ENCODE measurements around the gene FOXD4L3.
"Not testable (repeated sequence)": the region's sequence is repeated elsewhere in the genome, so short reads cannot be mapped to it uniquely, and the experiment has no call there.

FOXD4L3 gene

DNA sequence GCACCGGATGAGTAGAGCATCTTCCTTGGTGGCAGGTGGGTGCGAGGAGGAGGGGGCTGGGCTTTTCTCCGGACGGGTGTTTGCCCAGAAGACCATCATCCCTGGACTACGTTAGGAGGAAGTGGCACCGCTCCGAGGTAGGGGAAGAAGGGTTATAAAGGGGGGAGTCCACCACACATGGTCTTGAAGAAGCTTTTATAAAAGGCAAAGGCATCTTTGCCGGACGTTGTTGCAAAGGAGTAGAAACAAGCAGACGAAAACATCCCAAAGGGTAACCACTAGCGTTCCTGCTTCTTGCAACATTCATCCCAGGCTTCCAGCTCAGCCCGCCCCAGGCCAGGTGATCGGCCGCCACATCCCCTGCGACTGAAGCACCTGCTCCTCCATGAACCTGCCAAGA lies at the start of gene FOXD4L3:
Gene FOXD4L3, plus strand, starts transcription at position 301 of the 400 bp plus-strand sequence. Its CDS starts 85 bp downstream, at position 386.
- H3K4me2 ChIP-seq; H3K9ac ChIP-seq; H3K36me3 ChIP-seq; H3K27me3 ChIP-seq; H4K20me1 ChIP-seq; H3K9me3 ChIP-seq (replicated peaks in 1 of 11); H3K4me1 ChIP-seq; H3K27ac ChIP-seq; H3K4me3 ChIP-seq: not testable (repeated sequence)

DNA sequence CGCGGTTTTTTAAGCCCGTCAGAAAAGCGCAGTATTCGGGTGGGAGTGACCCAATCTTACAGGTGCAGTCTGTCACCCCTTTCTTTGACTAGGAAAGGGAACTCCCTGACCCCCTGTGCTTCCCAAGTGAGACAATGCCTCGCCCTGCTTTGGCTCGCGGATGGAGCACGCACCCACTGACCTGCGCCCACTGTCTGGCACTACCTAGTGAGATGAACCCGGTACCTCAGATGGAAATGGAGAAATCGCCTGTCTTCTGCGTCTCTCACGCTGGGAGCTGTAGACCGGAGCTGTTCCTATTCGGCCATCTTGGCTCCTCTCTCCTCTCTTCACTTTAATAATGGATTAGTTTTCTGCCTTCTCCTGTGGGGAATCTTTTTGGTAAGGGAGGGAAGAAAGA lies 21.6 kb upstream of the FOXD4L3 start:
- not testable (repeated sequence) for H3K27ac ChIP-seq; H3K4me1 ChIP-seq; H3K9ac ChIP-seq; H3K27me3 ChIP-seq; H3K4me2 ChIP-seq; H4K20me1 ChIP-seq; H3K4me3 ChIP-seq; H3K9me3 ChIP-seq (replicated peaks in 1 of 11); H3K36me3 ChIP-seq

DNA sequence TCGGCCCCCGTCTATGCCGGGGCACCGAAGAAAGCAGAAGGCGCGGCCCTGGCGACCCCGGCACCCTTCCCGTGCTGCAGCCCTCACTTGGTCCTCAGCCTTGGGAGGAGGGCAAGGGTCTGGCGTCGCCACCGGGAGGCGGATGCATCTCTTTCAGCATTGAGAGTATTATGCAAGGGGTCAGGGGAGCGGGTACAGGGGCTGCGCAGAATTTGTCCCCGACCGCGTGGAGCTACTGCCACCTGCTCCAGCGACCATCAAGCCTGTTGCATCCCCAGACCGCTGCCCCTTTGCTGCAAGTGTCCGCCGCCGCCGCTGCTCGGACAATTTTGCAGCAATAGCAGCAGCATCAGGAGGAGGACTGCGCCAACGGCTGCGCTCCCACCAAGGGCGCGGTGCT lies 1.1 kb downstream of the FOXD4L3 start:
- not testable (repeated sequence) for H4K20me1 ChIP-seq; H3K27ac ChIP-seq; H3K4me2 ChIP-seq; H3K27me3 ChIP-seq; H3K4me3 ChIP-seq; H3K9me3 ChIP-seq (replicated peaks in 1 of 11); H3K36me3 ChIP-seq; H3K9ac ChIP-seq; H3K4me1 ChIP-seq

DNA sequence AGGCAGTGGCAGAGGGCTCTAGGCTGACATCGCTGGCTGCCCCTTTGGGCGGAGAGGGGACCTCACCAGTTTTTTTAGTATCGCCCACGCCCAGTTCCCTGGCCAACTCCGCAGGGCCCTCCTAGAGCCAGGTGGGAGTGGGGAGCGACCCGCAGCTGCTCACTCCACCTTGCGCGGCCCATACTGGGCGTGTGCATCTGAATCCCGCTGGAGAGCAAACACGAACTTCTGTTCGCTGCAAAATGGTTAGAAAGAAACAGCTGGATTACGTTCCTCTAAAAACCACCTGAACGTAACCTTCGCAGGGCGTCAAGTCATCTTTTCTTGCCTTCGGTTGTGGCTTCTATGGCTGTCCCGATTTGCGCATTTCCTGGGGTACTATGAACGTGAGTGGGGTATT lies 1.5 kb downstream of the FOXD4L3 start:
- H3K9ac ChIP-seq; H3K4me1 ChIP-seq; H3K27ac ChIP-seq; H4K20me1 ChIP-seq; H3K4me3 ChIP-seq; H3K4me2 ChIP-seq; H3K27me3 ChIP-seq; H3K9me3 ChIP-seq (replicated peaks in 1 of 11); H3K36me3 ChIP-seq: not testable (repeated sequence)

DNA sequence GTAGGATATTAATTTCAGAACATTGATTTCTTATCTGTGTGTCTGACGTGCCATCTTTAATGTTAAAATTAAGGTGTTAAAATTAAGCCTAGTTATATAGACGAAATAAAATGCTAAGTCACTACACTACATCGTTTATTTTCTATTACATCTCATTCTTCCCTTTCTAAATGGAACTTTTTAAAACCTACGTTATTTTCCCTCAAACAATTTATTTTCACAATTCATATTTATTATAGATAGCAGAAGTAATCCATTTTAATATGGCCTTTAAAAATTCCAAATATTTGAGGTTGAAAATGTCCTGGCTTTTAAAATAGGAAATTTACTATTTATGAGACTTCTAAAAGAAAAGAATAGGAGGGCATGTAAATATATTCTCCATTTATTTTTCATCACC lies 2.1 kb downstream of the FOXD4L3 start:
- not testable (repeated sequence) for H3K36me3 ChIP-seq; H3K4me2 ChIP-seq; H3K4me3 ChIP-seq; H3K9ac ChIP-seq; H4K20me1 ChIP-seq; H3K4me1 ChIP-seq; H3K27ac ChIP-seq; H3K9me3 ChIP-seq (replicated peaks in 1 of 11); H3K27me3 ChIP-seq

DNA sequence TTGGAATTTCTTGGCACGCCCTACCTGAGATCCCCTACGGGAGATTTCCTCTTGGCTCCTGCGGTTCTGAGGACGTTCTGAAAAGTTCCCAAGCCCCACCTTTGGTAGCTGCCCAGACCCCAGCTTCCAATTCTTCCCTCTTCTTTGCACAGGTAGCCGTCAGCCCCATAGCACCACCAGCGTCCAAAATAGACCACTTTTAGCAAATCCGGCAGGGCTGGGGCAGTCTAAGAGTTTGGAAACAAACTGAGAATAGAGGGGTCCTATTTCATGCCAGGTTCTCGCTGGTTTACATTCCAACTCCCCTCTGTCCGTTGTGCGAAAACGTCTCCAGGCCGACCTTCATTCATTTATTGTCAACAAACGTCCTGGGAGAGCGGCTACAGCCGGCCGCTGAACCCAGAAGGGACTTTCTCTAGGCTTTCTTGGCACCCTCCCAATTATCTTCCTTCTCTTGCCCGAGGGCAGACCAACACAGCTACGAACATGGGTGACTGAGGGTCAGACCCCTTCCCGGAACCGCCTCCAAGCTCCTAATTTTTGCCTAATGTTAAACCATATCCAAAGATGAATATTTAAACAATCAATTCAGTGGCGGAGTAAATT lies 3.1 kb downstream of the FOXD4L3 start:
- not testable (repeated sequence) for H4K20me1 ChIP-seq, H3K4me1 ChIP-seq, H3K4me2 ChIP-seq

DNA sequence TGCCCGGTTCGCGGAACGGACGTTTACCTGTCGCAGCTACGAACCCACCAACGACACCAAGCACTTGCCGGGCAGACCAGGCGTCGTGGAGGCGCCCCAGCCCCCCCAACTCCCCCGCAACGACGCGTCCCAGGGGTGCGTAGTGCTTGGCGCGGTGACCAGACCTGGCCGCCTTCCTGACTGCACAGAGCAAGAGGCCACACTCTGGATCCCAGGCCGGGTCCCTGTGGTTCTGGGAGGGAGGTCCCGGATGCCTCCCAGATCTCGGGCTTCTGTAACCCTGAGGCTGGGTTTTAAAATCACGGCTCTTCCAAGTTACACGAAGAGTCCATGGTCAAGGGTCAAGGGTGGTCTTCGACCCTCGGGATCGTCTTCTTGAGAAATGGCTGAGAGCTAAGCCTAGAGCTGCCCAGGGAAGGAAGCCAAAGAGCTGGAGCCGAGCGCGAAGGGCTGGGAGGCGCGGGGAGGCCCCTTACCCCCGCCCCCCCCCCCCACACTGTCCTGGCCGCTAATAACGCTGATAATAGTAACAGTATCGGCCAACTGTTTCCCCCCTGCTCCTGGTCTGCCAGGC lies 3.8 kb downstream of the FOXD4L3 start:
- not testable (repeated sequence) for H3K4me2 ChIP-seq; H3K27ac ChIP-seq; H3K36me3 ChIP-seq; H3K4me1 ChIP-seq; H3K4me3 ChIP-seq; H3K27me3 ChIP-seq; H3K9ac ChIP-seq; H3K9me3 ChIP-seq (replicated peaks in 1 of 11); H4K20me1 ChIP-seq

More for the DNA sequence above, 3.1 kb downstream of the FOXD4L3 start:
- not testable (repeated sequence) for H3K9me3 ChIP-seq (replicated peaks in 1 of 11); H3K9ac ChIP-seq; H3K36me3 ChIP-seq; H3K27ac ChIP-seq; H3K4me3 ChIP-seq; H3K27me3 ChIP-seq

DNA sequence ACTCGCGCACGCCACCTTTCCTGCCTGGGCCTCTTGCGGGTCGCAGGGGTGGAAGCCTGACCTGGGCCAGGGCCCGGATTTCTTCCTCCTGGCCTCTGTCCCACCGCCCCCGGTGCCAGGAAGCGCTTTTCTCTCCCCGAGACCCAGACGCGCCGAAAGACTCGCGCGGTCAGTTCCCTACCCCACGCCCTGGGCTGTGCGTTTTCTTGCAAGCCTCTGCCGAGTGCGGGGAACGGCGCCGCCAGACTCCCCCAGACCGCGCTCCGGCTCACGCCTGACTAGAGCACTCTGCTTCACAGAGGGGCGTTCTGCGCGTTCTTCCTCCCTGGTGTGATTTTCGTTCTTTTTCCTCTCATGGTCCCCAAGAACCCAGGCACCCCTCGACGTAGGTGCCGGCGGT lies 4.5 kb downstream of the FOXD4L3 start:
- not testable (repeated sequence) for H3K27ac ChIP-seq; H3K9ac ChIP-seq; H4K20me1 ChIP-seq; H3K27me3 ChIP-seq; H3K9me3 ChIP-seq (replicated peaks in 1 of 11); H3K36me3 ChIP-seq; H3K4me1 ChIP-seq; H3K4me3 ChIP-seq; H3K4me2 ChIP-seq

DNA sequence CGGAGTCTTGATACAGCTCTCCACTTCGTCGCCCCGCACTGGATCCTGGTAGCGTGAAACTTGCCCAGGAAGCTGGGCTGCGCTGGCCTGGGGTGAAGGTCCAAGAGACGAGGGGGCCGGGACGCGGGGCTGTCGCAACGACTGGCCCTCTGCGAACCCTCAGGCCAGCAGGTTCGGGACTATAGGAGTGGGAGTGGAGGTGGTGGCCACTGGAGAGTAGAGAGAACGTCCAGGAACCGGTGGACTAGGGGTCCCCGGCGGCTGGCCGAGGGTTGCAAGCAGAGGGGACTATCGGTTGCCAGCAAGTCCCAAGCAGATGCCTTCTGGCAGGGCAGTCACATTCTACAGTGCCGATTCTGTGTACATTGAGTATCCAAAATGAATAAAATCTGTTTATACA lies 5.0 kb downstream of the FOXD4L3 start:
- H3K27me3 ChIP-seq, H3K4me3 ChIP-seq: not testable (repeated sequence)

DNA sequence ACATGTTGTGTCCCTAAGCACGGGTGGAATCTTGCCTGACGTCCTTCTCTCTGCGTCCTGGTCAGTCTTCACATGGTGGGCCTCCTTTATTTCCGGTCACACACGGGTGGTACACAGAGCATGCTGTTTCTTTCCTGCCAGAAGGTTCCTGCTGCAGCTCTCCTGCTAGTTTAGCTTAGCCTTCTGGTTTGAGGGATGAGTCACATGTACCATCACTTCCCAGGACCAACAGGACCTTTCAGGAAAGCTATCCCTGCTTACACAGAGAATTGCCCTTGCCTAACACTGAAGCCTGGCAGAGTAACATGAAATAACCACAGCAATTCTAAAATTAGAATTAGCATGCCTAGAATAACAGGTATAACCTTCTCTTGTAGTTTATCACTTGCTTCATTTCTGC lies 8.5 kb downstream of the FOXD4L3 start:
- not testable (repeated sequence) for H3K4me2 ChIP-seq; H3K4me1 ChIP-seq; H3K4me3 ChIP-seq; H3K36me3 ChIP-seq; H3K27me3 ChIP-seq; H3K9me3 ChIP-seq (replicated peaks in 1 of 11); H3K27ac ChIP-seq; H4K20me1 ChIP-seq; H3K9ac ChIP-seq

More for the DNA sequence above, 5.0 kb downstream of the FOXD4L3 start:
- H4K20me1 ChIP-seq; H3K9me3 ChIP-seq (replicated peaks in 1 of 11); H3K4me2 ChIP-seq; H3K9ac ChIP-seq; H3K36me3 ChIP-seq; H3K27ac ChIP-seq; H3K4me1 ChIP-seq: not testable (repeated sequence)

DNA sequence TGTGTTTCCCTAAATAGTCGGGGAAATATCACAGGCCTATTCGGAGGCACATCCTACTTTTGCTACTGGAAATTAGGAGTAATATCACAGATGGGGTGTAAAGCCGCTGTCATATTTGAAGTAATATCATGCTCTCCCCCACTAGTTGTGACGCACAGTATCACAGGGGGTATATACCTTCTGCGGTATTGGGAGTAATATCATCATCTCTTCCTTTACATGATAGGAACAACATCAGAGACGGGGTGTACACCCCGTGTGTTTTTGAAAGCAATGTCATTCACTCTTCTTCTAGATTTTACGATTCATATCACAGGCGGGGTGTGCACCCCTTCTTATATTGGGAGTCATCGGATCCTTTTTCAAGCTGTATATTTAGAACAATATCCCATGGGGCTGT lies 15.5 kb downstream of the FOXD4L3 start:
- H3K4me1 ChIP-seq, H3K36me3 ChIP-seq, H3K4me2 ChIP-seq: not testable (repeated sequence)

DNA sequence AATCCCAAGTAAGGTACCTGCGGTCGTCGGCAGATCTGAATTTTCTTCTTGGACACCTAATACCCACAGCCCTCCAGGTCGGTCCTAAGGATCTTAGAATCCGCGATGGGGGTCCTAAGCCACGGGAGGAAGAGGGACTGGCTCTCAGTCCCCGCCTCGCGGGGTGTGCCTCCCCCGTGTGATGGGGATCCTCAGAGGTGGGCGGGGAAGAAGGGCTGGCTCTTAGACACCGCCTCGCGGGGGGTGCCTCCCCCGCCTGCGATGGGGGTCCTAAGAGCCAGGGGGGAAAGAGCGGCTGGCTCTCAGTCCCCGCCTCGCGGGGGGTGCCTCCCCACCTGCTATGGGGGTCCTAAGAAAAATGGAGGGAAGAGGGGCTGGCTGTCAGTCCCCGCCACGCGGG lies 21.1 kb downstream of the FOXD4L3 start:
- H3K4me3 ChIP-seq; H3K36me3 ChIP-seq; H3K9me3 ChIP-seq (replicated peaks in 1 of 11); H3K4me1 ChIP-seq; H3K27ac ChIP-seq; H3K4me2 ChIP-seq; H3K27me3 ChIP-seq; H3K9ac ChIP-seq; H4K20me1 ChIP-seq: not testable (repeated sequence)

More for the DNA sequence above, 15.5 kb downstream of the FOXD4L3 start:
- H4K20me1 ChIP-seq; H3K9ac ChIP-seq; H3K27ac ChIP-seq; H3K9me3 ChIP-seq (replicated peaks in 1 of 11); H3K27me3 ChIP-seq; H3K4me3 ChIP-seq: not testable (repeated sequence)

DNA sequence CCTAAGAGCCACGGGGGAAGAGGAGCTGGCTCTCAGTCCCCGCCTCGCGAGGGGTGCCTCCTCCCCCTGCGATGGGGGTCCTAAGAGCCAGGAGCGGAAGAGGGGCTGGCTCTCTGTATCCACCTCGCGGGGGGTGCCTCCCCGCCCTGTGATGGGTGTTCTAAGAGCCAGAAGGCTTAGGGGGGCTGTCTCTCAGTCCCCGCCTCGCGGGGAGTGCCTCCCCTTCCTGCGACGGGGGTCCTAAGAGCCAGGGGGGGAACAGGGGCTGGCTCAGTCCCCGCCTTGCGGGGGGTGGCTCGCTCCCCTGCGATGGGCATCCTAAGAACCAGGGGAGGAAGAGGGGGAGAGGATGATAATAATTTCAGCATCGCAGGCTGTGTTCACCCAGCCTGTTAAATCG lies 21.9 kb downstream of the FOXD4L3 start:
- not testable (repeated sequence) for H3K4me1 ChIP-seq; H3K9ac ChIP-seq; H4K20me1 ChIP-seq; H3K4me3 ChIP-seq; H3K9me3 ChIP-seq (replicated peaks in 1 of 11); H3K27me3 ChIP-seq; H3K27ac ChIP-seq; H3K4me2 ChIP-seq; H3K36me3 ChIP-seq

DNA sequence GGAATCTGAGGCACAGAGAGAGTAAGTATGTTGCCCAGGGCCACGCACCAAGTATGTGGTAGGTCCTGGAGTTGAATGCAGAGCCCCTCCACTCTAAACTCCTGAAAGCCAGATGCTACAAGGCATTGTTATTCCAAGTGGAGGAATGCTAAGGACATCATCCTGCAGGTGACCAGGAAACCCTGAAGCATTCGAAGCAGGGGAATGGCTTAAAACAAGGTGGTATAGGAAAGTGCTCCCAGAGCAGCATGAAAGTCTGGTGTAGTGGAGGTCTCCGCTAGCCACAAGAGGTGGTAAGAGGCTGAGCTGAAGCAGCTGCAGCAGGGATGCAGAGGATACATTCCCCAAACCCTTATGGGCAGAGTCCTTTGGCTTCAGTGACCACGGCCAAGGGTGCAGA lies 26.4 kb downstream of the FOXD4L3 start:
- H3K27me3 ChIP-seq; H3K4me2 ChIP-seq; H3K9me3 ChIP-seq (replicated peaks in 1 of 11); H3K4me3 ChIP-seq; H3K36me3 ChIP-seq; H3K4me1 ChIP-seq; H3K9ac ChIP-seq; H3K27ac ChIP-seq; H4K20me1 ChIP-seq: not testable (repeated sequence)

DNA sequence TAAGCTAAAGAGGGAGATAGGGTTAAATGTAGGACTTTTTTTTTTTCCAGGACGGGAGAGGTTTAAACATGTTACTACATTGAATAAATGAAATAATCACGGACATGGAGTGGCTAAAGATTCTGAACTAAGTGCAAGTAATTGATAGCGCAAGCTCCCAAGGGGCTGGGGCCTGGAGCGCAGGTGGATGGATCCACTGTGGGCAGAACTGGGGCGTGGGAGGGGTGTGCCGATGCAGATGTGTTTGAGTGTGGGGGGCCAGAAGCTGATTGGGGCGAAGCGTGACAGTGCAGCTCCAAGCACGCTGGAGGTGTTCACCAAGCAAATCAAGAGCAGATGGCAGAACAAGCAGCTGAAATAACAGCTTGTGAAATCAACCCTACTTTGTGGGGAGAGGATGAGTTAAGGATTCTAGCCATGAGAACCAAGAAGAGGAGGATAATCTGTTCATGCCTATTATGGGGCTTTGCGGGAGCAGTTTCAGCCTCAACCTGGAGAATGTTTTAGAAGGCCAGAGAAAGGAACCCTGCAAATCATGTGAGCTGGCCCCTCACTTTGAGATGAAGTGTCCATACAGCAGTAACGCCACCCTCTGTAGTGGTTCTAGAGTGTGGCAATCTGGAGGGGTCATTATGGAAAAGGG lies 28.0 kb downstream of the FOXD4L3 start:
- not testable (repeated sequence) for H3K4me2 ChIP-seq; H3K27me3 ChIP-seq; H3K9ac ChIP-seq; H3K4me1 ChIP-seq; H3K27ac ChIP-seq; H3K4me3 ChIP-seq; H4K20me1 ChIP-seq; H3K9me3 ChIP-seq (replicated peaks in 1 of 11); H3K36me3 ChIP-seq

All from BLaER1 treated with 17β-estradiol and CSF1 and Interleukin-3, amounts not matched to agents 10 nM and 100 nM (cell line).